Stimulated activated CD4-positive, alpha-beta T cell treated with anti-CD3 and anti-CD28 coated beads, Interleukin-4, amount 100 ng/mL, for 4 hours (primary cell): Measurements from ENCODE around the gene DPEP1.

Experiments
- DNase-seq, 2 experiments: peaks; one replicate each; pipeline ENCODE4 v3.0.0-alpha.2; 2020

Gene DPEP1

GRCh38 chr16:89599451-89599858 lies 14.0 kb upstream of the DPEP1 start:
- DNase-seq = peak in 1 of 2 experiments; percentile 22

GRCh38 chr16:89599902-89600301 lies 13.5 kb upstream of the DPEP1 start:
- no peak for DNase-seq

- DNase-seq = no peak
Observed at GRCh38 chr16:89600427-89600826, 13.0 kb upstream of the DPEP1 start.

- no peak for DNase-seq
Observed at GRCh38 chr16:89600956-89601355, 12.5 kb upstream of the DPEP1 start.

- no peak for DNase-seq
Observed at GRCh38 chr16:89601906-89602272, 11.6 kb upstream of the DPEP1 start.

GRCh38 chr16:89602273-89602951 lies 11.0 kb upstream of the DPEP1 start:
- peak; percentile 64 to 81 for DNase-seq

GRCh38 chr16:89602952-89603590 lies 10.4 kb upstream of the DPEP1 start:
- DNase-seq = no peak

- DNase-seq = no peak
Observed at GRCh38 chr16:89604764-89605163, 8.7 kb upstream of the DPEP1 start.

- no peak for DNase-seq
Observed at GRCh38 chr16:89605186-89605970, 8.1 kb upstream of the DPEP1 start.

GRCh38 chr16:89606006-89606405 lies 7.4 kb upstream of the DPEP1 start:
- no peak for DNase-seq

GRCh38 chr16:89607453-89607852 lies 6.0 kb upstream of the DPEP1 start:
- DNase-seq = no peak

- no peak for DNase-seq
Observed at GRCh38 chr16:89607937-89608740, 5.3 kb upstream of the DPEP1 start.

- DNase-seq = no peak
Observed at GRCh38 chr16:89610108-89610453, 3.4 kb upstream of the DPEP1 start.

- no peak for DNase-seq
Observed at GRCh38 chr16:89612415-89613166, 851 bp upstream of the DPEP1 start.

GRCh38 chr16:89613954-89614459 lies 565 bp downstream of the DPEP1 start:
- DNase-seq = no peak

- no peak for DNase-seq
Observed at GRCh38 chr16:89615176-89615575, 1.7 kb downstream of the DPEP1 start.

GRCh38 chr16:89615596-89616090 lies 2.2 kb downstream of the DPEP1 start:
- no peak for DNase-seq

- no peak for DNase-seq
Observed at GRCh38 chr16:89616623-89617022, 3.2 kb downstream of the DPEP1 start.

- no peak for DNase-seq
Observed at GRCh38 chr16:89617036-89617435, 3.6 kb downstream of the DPEP1 start.

- DNase-seq = no peak
Observed at GRCh38 chr16:89618109-89618998, 4.9 kb downstream of the DPEP1 start.

- no peak for DNase-seq
Observed at GRCh38 chr16:89619840-89620239, 6.4 kb downstream of the DPEP1 start.
